Suppressor macrophage treated with lipopolysaccharide for 4 hours (primary cell): ENCODE results near the gene FAM181A.

Experiments used
- DNase-seq: peaks from one replicate; pipeline ENCODE4 v3.0.0-alpha.2; 2020

The FAM181A gene

DNA sequence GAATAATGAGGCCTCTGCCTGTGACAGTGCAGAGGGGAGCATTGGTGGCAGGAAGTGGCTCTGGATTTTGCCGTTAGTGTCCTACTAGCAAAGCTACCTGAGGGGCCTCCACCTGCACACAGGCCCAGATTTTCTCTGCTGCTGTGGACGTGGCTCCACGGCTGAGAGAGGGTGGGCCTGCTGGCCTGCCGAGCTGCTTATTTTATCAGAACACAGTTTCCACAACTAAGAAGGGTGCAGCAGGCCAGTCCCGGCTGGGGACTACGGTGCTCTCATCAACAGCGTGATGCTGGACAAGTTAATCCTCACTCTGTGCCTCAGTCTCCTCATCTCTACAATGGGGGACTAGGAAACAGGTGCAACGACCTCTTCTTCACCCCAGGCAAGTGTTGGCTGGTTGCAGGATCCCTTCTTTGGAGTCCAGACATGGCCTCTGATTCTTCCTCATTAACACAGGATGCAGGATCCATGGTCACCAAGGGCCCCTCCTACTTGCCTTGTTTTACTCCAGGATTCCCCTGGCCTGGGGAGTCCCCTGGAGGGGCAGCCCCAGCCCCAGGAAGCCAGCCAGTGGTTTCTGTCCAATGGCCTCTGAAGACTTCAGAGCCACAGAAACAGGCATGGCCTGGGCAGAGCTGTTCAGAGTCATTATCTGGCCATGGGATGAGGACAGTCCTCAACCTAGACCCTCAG, 3.3 kb downstream of the FAM181A start:
- no peak for DNase-seq

DNA sequence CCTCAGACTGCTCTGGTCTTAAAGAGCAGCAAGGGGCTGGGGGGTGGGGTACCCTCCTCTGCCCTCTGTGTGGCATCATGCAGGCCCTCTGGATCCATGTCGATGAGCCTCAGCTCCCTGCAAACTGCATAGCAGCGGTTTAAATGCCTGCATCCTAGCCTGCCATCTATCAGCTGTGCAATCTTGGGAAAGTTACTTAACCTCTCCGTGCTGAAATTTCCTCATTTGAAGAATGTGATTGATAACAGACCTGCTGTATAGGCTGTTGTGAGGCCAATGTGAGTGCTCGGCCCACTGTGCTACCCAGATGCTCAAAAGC, 3.8 kb downstream of the FAM181A start:
- no peak for DNase-seq

DNA sequence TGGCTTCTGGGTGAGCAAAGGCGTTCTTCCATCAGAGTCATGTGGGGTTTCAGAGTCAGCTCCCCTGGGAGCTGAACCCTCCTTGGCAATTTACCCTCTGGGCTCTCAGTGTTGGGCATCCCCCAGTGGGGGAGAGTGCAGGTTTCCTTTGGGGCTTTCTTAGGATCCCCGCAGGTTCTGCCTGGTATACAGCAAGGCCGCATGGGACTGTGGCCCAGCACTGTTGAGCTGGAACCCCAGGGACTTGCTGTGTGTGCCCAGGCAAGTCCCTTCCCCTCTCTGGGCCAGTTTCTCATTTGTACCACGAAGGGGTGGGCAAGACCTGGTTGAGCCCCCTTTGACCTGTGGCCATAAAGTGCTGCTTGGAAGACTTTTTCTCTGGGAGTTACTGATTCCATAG, 5.5 kb downstream of the FAM181A start:
- no peak for DNase-seq

DNA sequence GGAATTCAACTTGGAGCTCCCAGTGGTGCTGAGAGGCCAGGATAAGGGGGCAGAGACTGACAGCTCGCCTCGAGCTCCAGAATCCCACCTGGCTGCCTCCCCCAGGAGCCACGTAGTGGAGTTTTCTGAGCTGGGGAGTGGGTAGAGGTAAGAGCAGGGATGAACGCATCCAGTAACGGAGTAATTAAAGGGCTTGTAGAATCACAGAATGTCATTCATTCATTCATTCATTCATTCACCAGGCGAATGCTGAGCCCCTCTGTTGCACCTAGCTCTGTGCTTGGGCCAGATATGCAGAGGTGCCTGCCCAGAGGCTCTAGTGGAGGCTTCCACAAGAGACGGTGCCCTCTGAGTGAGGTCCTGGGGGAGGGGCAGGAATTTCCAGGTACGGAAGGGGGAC, 8.1 kb downstream of the FAM181A start:
- no peak for DNase-seq

DNA sequence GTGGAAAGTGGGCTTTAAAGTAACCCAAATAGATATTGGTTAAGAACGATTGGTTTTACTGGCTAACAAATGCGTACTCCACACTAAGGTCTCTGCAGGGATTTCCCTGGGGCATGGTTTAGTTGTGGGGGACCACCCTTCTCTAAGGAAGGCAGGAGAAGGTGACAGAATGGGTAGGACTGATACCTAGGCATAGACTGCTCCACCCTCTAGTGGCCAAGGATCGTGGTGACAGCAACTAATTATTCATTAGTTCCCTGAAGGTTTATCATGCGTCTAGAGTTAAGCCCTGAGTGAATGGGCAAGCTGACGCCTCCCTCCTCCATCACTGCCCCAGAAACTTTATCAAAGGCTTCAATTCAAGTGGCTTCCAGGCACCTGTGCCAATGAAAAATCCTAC, 9.1 kb downstream of the FAM181A start:
- DNase-seq: peak; percentile 22

DNA sequence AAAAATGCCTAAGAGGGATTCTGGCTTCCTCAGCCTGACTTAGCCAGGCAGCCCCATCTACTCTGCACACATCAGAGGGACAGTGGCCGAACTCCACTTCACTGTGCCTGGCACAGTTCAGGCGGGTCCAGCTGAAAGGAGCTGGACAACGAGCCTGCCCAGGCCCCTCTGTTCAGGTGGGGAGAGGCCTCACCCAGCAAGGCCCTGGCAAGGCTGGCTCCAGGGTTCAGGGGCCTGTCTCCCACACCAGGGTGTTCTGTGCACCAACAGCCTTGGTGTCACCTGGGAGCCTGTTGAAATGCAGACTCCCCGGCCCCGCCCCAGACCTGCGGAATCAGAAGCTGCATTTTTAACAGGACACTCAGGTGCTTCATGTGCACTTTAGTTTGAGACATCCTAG, 9.8 kb downstream of the FAM181A start:
- DNase-seq: no peak

DNA sequence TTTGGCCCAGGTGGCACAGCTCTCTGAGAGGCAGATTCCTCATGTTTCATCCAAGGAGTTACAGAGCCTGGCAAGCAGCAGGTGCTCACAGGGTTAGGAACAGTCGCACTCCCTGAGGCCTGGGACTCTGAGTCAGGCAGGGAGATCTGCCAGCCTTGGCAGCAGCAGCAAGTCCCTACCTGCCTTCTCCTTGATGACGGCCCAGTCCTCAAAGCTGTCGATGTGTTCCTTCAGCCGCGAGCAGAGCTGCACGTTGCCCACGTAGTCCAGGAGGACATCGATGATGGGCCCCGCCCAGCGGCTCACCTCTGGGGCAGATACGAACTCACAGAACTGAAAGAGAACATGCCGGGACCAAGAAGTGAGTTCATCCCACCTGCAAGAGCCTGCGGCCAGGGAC, 10.4 kb downstream of the FAM181A start:
- no peak for DNase-seq

DNA sequence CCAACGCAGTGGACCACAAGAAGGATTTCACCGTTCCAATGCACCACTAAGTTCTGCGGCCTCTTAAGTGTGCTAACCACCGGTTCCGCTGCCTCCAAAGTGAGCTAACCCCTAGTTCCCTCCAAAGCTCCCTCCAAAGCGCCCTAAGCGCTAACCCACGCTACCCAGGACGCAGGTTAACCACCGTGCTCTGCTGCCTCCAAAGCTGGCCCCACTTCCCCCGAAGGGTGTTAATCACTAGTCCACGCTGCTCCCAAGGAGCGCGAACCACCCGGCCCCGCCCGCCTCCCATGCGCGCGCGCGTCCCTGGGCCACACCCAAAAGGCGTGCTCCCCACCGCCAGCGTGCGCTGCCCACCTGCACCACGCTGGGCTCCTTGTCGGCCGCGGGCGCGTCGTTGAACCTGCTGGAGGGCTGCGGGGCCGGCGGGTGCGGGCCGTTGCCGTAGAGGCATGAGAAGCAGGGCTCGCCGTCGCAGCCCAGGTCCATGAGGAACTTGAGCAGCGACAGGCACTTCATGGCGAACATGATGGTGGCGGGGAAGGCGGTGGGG, 11.7 kb downstream of the FAM181A start:
- no peak for DNase-seq

DNA sequence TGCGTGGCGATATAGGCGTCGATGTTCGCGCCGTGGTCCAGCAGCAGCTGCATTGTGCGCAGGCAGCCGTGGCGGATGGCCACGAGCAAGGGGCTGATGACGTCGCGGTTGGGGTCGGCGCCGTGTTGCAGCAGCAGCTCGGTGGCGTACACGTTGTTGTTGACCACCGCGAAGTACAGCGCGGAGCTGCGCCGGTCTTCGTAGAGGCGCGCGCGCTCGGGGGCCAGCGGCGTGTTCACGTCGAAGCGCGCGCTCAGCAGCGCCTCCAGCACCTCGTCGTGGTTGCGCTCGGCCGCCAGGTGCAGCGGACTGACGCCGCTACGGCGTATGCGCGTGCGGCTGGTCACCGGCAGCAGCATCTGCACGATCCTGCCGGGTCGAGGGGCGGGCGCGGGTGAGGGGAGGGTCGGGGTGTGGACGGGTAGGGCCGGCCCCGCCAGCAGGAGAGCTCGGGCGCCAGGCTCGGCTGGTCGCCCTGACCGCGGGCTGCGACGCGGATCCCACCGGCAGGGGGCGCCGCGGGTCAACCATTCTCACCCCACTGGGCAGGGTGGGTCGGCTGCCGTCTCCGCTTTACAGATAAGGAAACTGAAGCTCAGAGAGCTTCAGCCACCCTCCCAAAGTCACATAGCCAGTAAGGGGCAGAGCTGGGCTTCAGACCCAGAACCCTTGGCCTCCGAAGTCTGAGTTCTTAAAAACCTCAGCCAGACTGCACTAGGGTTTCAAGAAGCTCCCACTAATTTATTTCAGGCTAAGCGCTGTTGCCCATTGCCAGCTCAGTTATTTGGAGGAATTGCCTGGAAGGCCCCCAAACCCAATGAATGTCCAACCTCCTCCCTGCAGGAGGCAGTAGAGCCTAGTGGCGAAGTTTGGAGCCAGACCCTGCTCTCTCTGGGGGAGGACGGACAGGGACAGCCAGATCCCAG, 12.4 kb downstream of the FAM181A start:
- DNase-seq: peak; percentile 91

DNA sequence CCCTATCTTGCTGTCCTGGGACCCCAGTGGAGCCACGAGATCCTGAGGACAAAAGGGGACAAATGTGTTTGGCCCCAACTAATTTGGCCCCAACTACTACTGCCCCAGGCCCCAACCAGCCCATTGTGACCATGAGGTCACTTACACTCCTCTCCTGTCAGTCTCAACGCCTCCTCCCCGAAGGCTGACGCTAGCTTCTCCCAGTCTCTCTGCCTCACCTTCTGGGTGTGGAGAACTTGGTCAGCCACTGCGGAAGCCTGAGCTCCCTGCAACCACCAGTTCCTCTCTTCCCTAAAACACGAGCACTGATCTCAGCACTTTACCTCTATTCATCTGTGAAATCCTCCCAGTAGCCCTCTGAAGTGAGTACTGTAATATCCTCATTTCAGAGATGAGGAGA, 13.3 kb downstream of the FAM181A start:
- DNase-seq: peak; percentile 38

DNA sequence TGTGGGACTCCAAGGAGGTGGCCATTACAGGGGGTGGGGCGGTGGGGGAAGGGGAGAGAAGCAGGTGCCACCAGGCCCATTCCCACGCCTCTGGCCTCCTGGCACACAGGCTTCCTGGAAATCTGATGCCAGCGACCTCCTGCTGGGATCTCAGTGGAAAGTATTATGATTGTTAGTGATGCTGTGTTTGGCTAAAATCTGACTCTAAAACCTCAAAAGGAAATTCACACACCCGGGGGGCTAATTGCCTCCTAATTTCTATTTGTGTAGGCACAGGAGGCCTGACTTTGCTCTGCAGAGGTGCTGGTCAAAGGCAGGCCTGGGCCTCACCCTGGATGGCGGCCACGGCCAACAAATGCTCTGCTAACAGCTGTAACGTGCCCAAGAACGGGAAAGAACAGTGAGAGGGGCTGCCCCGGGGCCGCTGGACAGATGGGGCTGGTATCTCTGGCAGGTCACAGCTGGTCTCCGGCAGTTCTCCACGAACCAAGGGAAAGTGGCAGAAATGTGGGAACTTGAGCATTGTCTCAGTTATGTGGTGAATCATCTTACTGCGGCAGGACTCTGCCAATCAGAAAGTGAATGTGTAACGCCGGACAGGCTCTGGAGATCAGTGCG, 14.3 kb downstream of the FAM181A start:
- DNase-seq: peak; percentile 31

DNA sequence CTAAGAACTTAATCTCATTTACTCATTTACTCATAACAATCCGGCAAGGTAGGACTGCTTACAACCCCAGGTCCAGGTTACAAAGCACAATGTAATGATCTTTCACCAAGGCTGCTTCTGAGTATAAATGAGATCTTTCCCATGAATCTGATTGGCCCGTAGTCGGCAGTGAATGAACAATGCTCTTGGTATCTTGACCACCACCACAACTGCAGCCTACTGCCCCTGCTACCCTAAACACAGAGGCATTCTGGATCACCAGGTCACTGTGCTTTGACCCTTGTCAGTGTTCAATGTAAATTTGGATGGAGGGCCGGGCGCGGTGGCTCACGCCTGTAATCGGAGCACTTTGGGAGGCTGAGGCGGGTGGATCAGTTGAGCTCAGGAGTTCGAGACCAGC, 15.9 kb downstream of the FAM181A start:
- no peak for DNase-seq

DNA sequence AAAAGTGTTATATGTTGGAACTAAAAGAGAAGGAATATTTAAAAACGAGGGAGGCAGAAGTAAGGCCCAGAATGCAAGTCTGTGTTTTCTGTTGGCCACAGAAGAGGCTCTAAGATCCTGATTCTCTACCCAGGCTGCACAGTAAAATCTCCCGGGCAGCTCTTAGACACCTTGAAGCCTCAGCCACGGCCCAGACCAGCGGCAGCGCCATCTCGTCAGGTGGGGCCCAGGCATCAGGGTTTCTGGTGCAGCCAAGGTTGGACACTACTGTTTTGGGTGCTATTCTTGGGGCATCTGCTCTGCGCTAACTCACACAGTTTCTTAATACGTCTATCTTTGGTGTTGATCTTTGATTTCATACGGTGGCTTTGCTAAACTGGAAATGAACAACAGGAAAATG, 16.8 kb downstream of the FAM181A start:
- no peak for DNase-seq

DNA sequence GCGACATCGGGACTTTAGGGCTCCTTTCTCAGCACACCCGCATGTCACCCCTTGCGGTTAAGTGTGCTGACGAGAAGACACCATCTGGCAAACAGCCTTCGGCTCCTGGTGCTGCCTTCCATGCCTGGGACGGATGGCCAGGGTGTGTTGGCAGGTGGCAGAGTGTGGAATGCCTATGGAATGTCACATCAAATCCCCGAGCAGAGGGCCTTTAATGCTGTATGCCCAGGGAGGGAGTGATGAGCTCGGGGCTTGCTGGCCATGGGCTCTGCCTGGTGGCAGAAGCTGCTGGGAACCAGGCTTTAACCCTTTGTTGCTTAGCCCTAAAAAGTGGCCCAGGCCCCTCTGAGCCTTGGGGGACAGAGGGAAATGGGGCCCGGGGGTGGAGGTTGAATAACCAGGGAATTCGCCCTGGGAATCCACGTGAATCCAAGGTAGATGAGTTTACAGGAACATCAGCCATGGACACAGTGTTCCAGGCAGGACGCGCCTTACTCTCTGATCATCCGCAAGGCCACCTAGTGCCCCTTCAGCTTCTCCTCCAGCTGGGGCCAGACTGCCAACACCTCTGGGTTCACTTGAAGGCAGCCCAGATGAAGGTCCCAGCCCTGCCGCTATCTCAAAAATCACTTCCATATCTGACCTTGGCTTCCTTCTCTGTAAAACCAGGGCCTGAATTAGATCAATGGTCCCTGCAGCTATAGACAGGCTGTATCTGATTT, 17.4 kb downstream of the FAM181A start:
- no peak for DNase-seq

DNA sequence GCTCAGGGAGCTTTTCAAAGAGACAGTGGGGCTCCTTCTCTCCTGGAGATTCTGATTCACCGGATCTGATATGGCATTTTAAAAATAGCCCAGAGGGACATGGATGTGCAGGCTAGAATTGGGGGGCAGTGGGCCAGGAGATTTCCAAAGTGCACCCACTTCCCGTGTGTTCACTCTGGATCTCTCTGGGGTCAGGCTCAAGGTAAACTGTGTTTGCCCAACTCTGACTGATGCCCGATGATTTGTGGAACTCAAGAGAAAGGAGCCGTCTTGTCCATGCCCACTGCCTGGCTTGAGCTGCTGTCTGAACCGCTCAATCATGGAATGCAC, 17.9 kb downstream of the FAM181A start:
- DNase-seq: no peak

DNA sequence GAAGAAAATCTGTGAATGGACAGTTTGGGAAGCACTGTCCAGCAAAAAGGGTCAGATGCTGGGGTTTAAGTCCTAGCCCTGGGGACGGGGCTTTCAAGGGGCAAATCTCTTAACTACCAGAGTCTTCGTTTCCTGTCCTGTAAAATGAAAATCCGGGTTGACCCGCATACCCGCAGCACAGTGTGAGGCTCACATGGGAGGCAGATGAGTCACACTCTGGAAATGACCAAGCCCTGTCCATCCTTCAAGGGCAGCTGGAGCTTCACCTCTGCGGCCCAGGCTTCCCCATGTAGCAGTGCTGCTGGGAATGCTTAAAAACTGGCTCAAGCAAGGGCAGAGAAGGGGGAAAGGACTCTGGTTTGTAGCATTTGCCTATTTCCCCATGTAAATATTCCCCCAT, 19.0 kb downstream of the FAM181A start:
- DNase-seq: no peak

DNA sequence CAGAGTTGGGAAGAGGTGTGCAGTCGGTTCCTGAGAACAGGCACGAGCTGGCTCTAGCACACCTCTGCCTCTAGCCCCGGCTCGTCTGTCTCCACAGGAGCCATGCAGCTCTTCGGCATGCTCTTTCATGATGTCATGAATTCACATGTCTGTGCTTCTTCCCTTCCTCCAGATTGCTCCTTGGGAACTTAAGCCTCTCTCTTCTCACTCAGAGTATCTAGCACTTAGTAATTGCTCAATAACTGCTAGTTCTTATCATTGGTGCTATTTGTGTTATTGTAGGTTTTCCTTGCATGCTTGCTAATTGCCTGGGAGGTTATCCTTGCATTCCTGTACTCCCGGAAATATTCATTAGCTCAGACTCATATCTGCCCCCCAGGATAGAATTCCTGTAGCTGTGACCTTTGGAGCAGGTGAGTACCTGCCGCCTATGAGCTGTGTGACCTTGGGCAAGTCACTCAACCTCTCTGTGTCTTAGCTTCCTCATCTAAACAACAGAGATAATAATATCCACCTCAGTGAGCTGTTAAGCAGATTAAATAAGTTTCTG, 19.5 kb downstream of the FAM181A start:
- no peak for DNase-seq

DNA sequence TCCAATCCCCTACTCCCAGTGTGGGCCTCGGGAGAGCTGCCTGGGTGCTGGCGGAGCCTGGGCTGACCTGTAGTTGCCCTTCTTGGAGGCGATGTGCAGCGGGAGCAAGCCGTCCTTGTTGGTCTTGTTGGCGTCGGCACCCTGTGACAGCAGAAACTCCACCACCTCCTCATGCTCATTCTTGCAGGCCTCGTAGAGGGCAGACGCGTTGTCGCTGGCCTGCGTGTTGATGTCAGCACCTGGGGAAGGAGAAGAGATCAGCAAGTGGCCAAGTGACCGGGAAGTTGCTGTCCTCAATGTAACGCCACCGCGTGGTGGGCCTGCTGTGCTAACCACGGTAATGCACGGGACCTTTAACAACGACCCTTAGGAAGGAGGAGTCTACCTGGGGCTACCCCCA, 20.1 kb downstream of the FAM181A start:
- DNase-seq: no peak

DNA sequence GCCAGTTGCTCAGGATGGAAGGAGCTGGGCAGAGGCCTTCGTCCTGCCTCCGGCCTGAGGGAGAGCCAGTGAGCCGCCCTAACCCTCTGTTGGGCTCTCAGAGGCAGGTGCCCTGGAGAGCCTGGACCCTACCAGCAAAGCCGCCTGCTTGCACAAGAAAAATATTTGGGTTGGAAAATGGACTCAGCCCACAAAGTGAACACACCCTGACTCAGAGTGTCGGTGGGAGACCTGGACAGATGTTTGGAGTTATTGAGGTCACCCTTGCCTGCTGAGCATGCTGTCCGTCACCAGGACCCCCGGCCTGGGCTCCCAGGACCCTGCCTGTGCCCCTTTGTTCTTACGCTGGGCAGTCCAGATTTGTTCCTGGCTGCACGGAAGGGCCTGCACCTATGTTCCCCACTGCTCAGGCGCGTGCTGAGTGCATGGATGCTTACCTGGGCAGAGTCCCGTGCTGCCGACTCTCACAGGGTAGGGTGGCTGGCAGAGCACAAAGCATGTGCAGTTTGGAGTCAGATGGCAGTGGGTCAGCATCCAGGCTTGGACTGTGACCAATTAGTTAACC, 22.4 kb downstream of the FAM181A start:
- DNase-seq: no peak

DNA sequence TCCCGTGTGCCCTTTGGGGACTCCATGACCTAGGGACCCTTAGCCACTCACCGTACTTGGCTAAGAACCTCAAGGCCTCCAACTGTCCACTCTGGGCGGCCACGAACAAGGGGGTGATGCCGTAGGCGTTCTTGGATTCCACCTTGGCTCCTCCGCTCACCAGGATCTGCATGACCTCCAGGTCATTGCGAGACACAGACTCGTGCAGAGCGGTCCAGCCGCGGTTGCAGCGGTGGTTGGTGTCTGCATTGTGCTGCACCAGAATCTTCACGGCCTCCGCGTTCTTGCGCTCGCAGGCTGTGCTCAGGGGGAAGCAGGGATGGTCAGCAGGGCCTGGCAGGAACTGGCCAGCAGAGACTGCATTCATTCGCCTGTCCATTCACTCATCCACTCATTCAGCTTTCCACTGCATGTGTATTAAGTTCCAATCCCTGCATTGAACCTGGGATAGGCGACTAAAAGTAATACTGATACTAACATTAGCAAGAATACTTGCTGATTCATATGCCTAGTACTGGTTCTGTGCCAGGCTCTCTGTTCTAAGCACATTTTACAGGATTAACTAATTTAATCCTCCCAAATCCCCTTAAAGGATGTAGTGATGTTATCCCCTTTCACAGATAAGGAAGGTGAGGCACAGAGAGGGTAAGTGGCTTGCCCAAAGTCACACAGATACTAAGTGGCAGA, 23.9 kb downstream of the FAM181A start:
- DNase-seq: no peak

DNA sequence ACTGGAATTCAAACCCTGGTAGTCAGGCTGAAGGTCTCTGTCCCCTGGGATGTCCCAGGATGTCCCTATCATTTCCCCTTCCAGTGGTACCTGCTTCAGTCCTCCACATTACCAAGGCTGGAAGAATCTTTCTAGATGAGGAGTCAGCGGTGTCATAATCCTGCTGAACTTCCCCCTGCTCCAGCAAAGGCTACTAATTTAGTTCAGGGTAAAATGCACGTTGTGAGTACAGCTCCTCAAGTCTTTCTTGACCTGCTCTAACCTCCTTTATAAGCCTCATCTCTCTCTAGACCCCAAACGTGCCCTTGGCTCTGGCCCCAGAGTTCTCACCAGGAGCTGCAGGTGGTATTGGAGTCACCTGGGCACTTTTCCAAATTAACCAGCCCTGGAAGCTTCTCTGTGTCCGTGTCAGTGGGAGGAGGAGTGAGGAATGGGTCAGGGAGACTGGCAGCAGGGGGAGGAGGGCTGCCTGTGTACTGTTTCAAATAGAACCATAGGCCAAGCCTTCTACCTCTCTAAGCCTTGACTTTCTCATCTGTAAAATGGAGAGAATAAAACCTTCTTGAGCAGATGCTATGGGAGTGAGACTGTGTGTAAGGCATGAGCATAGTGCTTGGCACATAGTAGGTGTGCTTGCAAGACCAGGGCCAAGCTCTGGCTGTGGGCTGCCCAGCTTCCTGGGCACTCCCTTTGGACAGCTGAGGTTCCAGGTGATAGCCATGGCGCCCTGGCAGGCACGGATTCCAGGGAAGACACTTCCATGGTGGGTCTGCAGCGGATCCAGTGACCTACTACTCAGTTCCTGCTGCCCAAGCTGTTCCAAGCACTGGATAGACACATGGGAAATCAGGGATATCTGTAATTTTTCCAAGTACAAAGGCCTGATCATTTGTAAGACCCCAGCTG, 24.7 kb downstream of the FAM181A start:
- peak; percentile 23 for DNase-seq
